GM13976 (cell line): ENCODE data around the gene SLCO2A1.

Experiments used
- DNase-seq: peaks from one replicate; pipeline ENCODE4 v3.0.0; 2012; ENCODE audit warnings: low spot score
- CTCF ChIP-seq: IDR thresholded peaks from 2 replicates; pipeline ENCODE4 v1.5.1; 2012; ENCODE audit warnings: borderline replicate concordance, mild to moderate bottlenecking; ENCODE audit not compliant: insufficient read depth; ENCODE audit errors: extremely low read depth, missing control alignments, control extremely low read depth
- in situ Hi-C: fragments of 300-500 bp; cut with MboI; formaldehyde crosslinking; loops from one replicate; pipeline ENCODE4 v1.12.0; 2022; ENCODE audit warnings: low sequenced_read_pairs, mixed read lengths, inconsistent platforms; ENCODE audit not compliant: unreplicated experiment

SLCO2A1 gene

GRCh38 chr3:133958071-133958805, 71.5 kb downstream of the SLCO2A1 start:
- TF ChIP-seq CTCF: no peak
- in situ Hi-C loops: no loop called here
- no peak for DNase-seq

DNA sequence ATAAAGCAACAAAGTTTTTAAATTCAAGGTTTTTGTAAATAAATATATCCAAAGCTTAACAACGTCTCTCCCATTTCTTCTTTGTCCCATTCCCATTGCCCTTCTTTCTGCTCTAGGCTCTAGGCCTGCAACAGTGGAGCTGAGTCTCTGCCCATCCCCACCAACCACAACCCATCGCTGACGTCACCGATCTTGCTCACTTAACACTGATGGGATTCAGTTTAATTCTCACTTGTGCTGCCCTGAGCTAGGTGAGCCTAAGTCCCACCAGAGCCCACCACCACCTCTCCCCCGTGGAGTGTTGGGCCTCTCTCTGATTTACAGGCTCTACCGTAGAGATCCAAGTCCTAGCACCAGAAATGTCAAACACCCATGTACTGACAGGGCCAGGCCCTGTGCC, 72.7 kb downstream of the SLCO2A1 start:
- no peak for DNase-seq
- no peak for TF ChIP-seq CTCF
- in situ Hi-C loops: no loop called here

DNA sequence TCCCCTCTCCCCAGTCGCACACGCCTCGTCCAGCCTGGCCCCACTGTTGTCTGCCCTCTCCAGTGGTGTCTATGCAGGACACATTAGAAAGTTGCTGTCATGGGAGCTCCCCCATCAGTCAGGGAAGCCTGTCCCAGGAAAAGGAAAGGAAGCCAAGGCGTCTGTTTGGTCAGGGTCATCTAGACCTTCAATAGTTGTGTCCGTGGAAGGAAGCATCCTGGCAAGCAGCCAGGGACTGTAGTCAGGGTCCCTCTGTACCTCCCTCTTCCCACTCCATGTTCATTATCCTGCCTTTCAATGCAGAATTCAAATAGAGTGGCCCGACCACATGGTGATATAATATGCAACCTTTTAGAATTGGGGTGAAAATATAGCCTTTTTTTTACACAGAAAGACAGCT, 73.4 kb downstream of the SLCO2A1 start:
- TF ChIP-seq CTCF: no peak
- no peak for DNase-seq
- in situ Hi-C loops: no loop called here

- in situ Hi-C loops: no loop called here
- TF ChIP-seq CTCF: no peak
- no peak for DNase-seq
Measured at GRCh38 chr3:133955892-133956291, 73.8 kb downstream of the SLCO2A1 start.

DNA sequence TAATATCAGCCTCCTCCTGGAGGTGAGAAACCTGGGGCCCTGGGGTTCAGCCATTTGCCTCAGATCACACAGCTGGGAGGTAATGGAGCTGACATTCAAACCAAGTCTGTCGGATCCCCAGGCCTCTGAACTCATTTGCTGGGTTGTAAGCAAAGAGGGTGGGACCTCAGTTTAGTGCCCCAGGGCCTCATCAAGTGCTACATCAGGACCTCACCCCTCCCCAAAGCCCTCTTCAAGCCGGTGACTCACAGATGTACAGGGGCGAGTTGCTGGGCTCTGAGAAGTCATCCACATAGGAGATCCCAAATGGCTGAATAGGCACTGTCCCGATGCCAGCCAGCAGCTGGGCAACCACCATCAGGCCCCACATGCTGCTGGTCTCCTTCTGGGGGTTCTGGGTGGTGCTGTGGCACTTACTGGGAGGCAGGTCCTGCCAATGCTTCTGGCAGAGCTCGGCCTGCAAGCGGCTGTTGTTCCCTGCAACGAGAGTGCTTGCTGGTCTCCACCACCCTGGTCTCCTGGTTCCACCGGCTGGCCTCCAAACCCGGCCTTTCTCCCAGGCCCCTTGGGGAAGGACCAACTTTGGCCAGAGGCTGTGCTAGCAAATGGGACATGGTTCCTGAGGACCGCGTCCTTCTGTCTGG, 74.9 kb downstream of the SLCO2A1 start:
- DNase-seq: no peak
- in situ Hi-C loops: no loop called here

GRCh38 chr3:133953297-133953696, 76.4 kb downstream of the SLCO2A1 start:
- no peak for DNase-seq
- no peak for TF ChIP-seq CTCF
- in situ Hi-C loops: no loop called here

More for the DNA sequence above, 74.9 kb downstream of the SLCO2A1 start:
- no peak for TF ChIP-seq CTCF
